Activated naive CD4-positive, alpha-beta T cell treated with anti-CD3 and anti-CD28 coated beads, Interleukin-2, amount 50 U/mL, for 24 hours (primary cell): ENCODE measurements around the gene PCDHGB7.
A peak's percentile ranks its signal among the peaks of the same experiment; 100 is the strongest.
"Not testable (repeated sequence)": the region's sequence is repeated elsewhere in the genome, so short reads cannot be mapped to it uniquely, and the experiment has no call there.

Source experiments
- H3K27ac Mint-ChIP-seq: one replicate; pipeline ENCODE4 v1.8.0; 2021; ENCODE audit warnings: mild to moderate bottlenecking, mixed read lengths
- H3K27me3 Mint-ChIP-seq: one replicate; pipeline ENCODE4 v1.8.0; 2021; ENCODE audit warnings: mixed read lengths
- H3K36me3 Mint-ChIP-seq: one replicate; pipeline ENCODE4 v1.8.0; 2021; ENCODE audit warnings: mixed read lengths
- H3K4me1 Mint-ChIP-seq: one replicate; pipeline ENCODE4 v1.8.0; 2021; ENCODE audit warnings: mixed read lengths
- H3K4me3 Mint-ChIP-seq: one replicate; pipeline ENCODE4 v1.8.0; 2021; ENCODE audit warnings: mild to moderate bottlenecking, mixed read lengths
- H3K9me3 Mint-ChIP-seq: one replicate; pipeline ENCODE4 v1.8.0; 2021; ENCODE audit warnings: mixed read lengths

PCDHGB7 gene

DNA sequence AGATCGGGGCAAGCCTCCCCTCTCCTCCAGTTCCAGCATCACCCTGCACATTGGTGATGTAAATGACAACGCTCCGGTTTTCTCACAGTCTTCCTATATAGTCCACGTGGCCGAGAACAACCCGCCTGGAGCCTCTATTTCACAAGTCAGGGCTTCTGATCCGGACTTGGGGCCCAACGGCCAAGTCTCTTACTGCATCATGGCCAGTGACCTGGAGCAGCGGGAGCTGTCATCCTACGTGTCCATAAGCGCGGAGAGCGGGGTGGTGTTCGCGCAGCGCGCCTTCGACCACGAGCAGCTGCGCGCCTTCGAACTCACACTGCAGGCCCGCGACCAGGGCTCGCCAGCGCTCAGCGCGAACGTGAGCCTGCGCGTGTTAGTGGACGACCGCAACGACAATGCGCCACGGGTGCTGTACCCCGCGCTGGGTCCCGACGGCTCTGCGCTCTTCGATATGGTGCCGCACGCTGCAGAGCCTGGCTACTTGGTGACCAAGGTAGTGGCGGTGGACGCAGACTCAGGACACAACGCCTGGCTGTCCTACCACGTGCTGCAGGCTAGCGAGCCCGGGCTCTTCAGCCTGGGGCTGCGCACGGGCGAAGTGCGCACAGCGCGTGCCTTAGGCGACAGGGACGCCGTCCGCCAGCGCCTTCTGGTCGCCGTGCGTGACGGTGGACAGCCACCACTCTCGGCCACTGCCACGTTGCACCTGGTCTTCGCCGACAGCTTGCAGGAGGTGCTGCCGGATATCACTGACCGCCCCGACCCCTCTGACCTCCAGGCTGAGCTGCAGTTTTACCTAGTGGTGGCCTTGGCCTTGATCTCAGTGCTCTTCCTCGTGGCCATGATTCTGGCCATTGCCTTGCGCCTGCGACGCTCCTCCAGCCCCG, 28.1 kb upstream of the PCDHGB7 start:
- Mint-ChIP-seq H3K27ac (no peak overlapping the region), H3K4me3 (no peak overlapping the region), H3K36me3 (peaks cover 28% of the 10 kb centered on the region), H3K4me1 (peaks cover 3% of the 10 kb centered on the region), H3K27me3 (peaks cover 64% of the 10 kb centered on the region), H3K9me3 (peaks cover 42% of the 10 kb centered on the region)

DNA sequence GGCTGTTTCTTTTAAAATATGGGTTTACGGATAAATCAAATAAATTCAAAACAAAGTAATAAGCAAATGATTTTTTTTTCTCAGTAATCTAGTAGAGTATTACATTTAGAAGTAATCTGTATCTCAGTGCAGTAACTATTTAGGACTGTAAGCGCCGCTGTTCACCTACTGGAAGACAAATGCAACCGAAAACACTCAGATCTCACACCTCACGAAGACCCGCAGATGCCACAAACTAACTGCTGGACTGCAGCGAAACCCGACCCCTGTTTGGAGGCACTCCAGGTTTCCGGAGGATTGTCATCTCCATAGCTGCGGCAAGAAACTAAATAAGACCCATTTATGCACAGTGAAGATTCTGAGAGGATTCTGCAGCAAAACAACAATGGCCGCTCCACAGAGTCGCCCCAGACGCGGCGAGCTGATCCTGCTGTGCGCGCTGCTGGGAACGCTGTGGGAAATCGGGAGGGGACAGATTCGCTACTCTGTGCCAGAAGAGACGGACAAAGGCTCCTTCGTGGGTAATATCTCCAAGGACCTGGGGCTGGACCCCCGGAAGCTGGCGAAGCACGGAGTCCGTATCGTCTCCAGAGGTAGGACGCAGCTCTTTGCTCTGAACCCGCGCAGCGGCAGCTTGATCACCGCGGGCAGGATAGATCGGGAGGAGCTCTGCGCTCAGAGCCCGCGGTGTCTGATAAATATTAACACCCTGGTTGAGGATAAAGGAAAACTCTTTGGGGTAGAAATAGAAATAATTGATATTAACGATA, 24.9 kb upstream of the PCDHGB7 start, which contains the start of gene PCDHGA8:
PCDHGA8 (plus strand) TSS at position 205 of the 770 bp plus-strand sequence; CDS start at position 386, 181 bp downstream.
- H3K36me3 Mint-ChIP-seq = peaks cover 22% of the 10 kb centered on the region
- no peak within 1 kb of the TSS for H3K4me3 Mint-ChIP-seq
- H3K9me3 Mint-ChIP-seq = peaks cover 24% of the 10 kb centered on the region
- peaks cover 3% of the 10 kb centered on the region for H3K4me1 Mint-ChIP-seq
- no peak within 1 kb of the TSS for H3K27ac Mint-ChIP-seq
- H3K27me3 Mint-ChIP-seq = peaks cover 55% of the 10 kb centered on the region

DNA sequence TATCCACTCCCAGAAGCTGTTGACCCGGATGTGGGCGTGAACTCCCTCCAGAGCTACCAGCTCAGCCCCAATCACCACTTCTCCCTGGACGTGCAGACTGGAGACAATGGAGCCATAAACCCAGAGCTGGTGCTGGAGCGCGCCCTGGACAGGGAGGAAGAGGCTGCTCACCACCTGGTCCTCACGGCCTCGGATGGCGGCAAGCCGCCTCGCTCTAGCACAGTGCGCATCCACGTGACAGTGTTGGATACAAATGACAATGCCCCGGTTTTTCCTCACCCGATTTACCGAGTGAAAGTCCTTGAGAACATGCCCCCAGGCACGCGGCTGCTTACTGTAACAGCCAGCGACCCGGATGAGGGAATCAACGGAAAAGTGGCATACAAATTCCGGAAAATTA, 24.2 kb upstream of the PCDHGB7 start:
- no peak overlapping the region for H3K4me3 Mint-ChIP-seq
- H3K27ac Mint-ChIP-seq = no peak overlapping the region
- peaks cover 3% of the 10 kb centered on the region for H3K4me1 Mint-ChIP-seq
- H3K27me3 Mint-ChIP-seq = peaks cover 54% of the 10 kb centered on the region
- peaks cover 22% of the 10 kb centered on the region for H3K36me3 Mint-ChIP-seq
- H3K9me3 Mint-ChIP-seq = peaks cover 24% of the 10 kb centered on the region

DNA sequence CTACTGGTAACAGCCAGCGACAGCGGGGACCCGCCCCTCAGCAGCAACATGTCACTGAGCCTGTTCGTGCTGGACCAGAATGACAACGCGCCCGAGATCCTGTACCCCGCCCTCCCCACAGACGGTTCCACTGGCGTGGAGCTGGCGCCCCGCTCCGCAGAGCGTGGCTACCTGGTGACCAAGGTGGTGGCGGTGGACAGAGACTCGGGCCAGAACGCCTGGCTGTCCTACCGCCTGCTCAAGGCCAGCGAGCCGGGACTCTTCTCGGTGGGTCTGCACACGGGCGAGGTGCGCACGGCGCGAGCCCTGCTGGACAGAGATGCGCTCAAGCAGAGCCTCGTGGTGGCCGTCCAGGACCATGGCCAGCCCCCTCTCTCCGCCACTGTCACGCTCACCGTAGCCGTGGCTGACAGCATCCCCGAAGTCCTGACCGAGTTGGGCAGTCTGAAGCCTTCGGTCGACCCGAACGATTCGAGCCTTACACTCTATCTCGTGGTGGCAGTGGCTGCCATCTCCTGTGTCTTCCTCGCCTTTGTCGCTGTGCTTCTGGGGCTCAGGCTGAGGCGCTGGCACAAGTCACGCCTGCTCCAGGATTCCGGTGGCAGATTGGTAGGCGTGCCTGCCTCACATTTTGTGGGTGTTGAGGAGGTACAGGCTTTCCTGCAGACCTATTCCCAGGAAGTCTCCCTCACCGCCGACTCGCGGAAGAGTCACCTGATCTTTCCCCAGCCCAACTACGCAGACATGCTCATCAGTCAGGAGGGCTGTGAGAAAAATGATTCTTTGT, 22.9 kb upstream of the PCDHGB7 start:
- H3K27ac Mint-ChIP-seq, H3K4me3 Mint-ChIP-seq, H3K4me1 Mint-ChIP-seq: not testable (repeated sequence)
- peaks cover 15% of the 10 kb centered on the region for H3K9me3 Mint-ChIP-seq
- H3K36me3 Mint-ChIP-seq = peaks cover 19% of the 10 kb centered on the region
- H3K27me3 Mint-ChIP-seq = peaks cover 53% of the 10 kb centered on the region

DNA sequence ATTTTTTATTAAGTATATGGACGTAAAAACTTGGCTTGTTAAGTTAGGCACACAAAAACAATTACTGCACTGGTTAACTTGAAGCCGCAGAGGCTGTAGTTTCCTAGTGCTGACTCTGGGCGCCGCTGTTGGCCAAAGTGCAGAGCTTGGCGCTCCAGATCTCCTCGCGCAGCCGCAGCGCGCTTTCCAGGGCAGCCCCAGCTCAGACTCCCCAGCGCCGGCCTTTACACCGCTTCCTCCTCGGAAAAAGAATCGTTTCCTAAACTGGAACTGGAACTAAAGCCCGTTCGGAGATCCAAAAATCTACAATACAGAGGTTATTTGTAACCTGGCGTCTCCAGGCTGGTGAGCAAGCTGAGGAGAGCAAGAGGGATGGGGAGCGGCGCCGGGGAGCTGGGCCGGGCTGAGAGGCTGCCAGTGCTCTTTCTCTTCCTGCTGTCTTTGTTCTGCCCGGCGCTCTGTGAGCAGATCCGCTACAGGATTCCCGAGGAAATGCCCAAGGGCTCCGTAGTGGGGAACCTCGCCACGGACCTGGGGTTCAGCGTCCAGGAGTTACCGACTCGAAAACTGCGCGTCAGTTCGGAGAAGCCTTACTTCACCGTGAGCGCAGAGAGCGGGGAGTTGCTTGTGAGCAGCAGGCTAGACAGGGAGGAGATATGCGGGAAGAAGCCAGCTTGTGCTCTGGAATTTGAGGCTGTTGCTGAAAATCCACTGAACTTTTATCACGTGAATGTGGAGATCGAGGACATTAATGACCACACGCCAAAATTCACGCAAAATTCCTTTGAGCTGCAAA, 19.5 kb upstream of the PCDHGB7 start, which contains the start of gene PCDHGB5:
PCDHGB5 (plus strand) TSS at position 192 of the 796 bp plus-strand sequence; CDS start at position 373, 181 bp downstream.
- H3K4me1 Mint-ChIP-seq, H3K27ac Mint-ChIP-seq: not testable (repeated sequence)
- peaks cover 19% of the 10 kb centered on the region for H3K36me3 Mint-ChIP-seq
- H3K4me3 Mint-ChIP-seq = peak within 1 kb of the TSS; percentile 44
- H3K9me3 Mint-ChIP-seq = peaks cover 12% of the 10 kb centered on the region
- H3K27me3 Mint-ChIP-seq = peaks cover 49% of the 10 kb centered on the region

DNA sequence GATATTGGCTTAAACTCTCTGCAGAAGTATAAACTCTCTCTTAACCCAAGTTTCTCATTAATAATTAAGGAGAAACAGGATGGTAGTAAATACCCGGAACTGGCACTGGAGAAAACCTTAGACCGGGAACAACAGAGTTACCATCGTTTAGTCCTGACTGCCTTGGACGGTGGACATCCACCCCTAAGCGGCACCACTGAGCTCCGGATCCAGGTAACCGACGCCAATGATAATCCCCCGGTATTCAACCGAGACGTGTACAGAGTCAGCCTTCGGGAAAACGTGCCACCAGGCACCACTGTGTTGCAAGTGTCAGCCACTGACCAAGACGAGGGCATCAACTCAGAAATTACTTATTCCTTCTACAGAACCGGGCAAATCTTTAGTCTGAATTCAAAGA, 18.9 kb upstream of the PCDHGB7 start:
- Mint-ChIP-seq H3K4me1 (no peaks in the 10 kb centered on the region), H3K36me3 (peaks cover 17% of the 10 kb centered on the region), H3K27me3 (peaks cover 52% of the 10 kb centered on the region), H3K4me3 (no peak overlapping the region), H3K27ac (no peak overlapping the region), H3K9me3 (peaks cover 15% of the 10 kb centered on the region)

DNA sequence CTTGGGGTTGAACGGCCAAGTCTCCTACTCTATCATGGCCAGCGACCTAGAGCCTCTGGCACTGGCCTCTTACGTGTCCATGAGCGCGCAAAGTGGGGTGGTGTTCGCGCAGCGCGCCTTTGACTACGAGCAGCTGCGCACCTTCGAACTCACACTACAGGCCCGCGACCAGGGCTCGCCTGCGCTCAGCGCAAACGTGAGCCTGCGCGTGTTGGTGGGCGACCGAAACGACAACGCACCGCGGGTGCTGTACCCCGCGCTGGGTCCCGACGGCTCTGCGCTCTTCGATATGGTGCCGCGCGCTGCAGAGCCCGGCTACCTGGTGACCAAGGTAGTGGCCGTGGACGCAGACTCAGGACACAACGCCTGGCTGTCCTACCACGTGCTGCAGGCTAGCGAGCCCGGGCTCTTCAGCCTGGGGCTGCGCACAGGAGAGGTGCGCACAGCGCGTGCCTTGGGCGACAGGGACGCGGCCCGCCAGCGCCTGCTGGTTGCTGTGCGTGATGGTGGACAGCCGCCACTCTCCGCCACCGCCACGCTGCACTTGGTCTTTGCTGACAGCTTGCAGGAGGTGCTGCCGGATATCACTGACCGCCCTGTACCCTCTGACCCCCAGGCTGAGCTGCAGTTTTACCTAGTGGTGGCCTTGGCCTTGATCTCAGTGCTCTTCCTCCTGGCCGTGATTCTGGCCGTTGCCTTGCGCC, 17.8 kb upstream of the PCDHGB7 start:
- peaks cover 16% of the 10 kb centered on the region for H3K36me3 Mint-ChIP-seq
- H3K27me3 Mint-ChIP-seq = peaks cover 52% of the 10 kb centered on the region
- H3K9me3 Mint-ChIP-seq = peaks cover 11% of the 10 kb centered on the region
- peak overlapping the region; percentile 57 for H3K4me3 Mint-ChIP-seq
- peak overlapping the region; percentile 86 for H3K27ac Mint-ChIP-seq
- H3K4me1 Mint-ChIP-seq = no peaks in the 10 kb centered on the region

DNA sequence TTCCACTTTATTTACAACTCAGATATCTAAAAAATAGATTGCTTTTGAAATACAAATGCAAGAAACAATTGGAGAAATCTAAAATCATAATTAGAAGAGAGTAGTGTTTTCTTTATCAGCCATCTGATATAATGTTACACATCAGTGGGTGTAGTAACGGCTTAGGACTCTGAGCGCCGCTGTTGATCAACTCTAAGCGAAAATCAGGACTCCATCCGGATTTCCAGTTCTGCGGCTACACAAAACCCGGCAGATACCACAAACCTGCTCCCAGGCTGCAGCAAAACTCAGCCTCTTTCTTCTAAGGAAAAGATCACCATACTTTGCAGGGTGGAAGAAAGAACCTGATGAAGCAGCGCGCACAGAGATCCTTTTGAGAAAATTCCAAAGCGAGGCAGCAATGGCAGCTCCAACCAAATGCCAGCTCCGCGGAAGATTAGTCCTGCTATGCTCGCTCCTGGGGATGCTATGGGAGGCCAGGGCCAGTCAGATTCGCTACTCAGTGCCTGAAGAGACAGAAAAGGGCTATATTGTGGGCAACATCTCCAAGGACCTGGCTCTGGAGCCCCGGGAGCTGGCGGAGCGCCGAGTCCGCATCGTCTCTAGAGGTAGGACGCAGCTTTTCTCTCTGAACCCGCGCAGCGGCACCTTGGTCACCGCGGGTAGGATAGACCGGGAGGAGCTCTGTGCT, 14.8 kb upstream of the PCDHGB7 start, which contains the start of gene PCDHGA9:
PCDHGA9 (plus strand) TSS at position 226 of the 691 bp plus-strand sequence; CDS start at position 401, 175 bp downstream.
- peaks cover 56% of the 10 kb centered on the region for H3K27me3 Mint-ChIP-seq
- H3K27ac Mint-ChIP-seq = no peak within 1 kb of the TSS

DNA sequence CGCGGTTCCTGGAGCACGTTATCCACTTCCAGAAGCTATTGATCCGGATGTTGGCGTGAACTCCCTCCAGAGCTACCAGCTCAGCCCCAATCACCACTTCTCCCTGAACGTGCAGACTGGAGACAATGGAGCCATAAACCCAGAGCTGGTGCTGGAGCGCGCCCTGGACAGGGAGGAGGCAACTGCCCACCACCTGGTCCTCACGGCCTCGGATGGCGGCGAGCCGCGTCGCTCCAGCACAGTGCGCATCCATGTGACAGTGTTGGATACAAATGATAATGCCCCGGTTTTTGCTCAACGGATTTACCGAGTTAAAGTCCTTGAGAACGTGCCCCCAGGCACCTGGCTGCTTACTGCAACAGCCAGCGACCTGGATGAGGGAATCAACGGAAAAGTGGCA, 14.1 kb upstream of the PCDHGB7 start:
- Mint-ChIP-seq H3K36me3 (peaks cover 19% of the 10 kb centered on the region), H3K4me1 (no peaks in the 10 kb centered on the region), H3K4me3 (no peak overlapping the region), H3K27me3 (peaks cover 59% of the 10 kb centered on the region), H3K9me3 (peaks cover 16% of the 10 kb centered on the region), H3K27ac (no peak overlapping the region)

More for the DNA sequence above, 14.8 kb upstream of the PCDHGB7 start, which contains the start of gene PCDHGA9:
- Mint-ChIP-seq H3K36me3 (peaks cover 16% of the 10 kb centered on the region), H3K9me3 (peaks cover 11% of the 10 kb centered on the region), H3K4me3 (peak within 1 kb of the TSS; percentile 70), H3K4me1 (no peaks in the 10 kb centered on the region)

DNA sequence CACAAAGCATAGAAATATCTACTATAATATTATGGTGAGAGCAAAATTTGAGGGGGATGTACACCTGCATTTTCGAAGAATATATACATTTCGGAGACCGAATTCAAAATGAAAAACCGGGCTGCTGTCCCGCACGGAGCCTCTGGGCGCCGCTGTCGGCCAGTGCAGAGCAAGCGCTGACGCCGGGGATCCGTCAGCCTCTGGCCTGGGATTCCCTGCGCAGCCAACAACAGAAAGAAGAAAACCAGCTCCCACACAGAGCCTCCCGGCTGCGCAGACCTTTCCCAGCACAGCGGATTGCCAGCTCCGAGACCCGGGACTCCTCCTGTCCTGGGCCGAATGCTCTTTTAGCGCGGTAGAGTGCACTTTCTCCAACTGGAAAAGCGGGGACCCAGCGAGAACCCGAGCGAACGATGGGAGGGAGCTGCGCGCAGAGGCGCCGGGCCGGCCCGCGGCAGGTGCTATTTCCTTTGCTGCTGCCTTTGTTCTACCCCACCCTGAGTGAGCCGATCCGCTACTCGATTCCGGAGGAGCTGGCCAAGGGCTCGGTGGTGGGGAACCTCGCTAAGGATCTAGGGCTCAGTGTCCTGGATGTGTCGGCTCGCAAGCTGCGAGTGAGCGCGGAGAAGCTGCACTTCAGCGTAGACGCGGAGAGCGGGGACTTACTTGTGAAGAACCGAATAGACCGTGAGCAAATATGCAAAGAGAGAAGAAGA, 9.5 kb upstream of the PCDHGB7 start, which contains the start of gene PCDHGB6:
PCDHGB6 (plus strand) TSS at position 232 of the 716 bp plus-strand sequence; CDS start at position 414, 182 bp downstream.
- H3K27me3 Mint-ChIP-seq = peaks cover 59% of the 10 kb centered on the region
- H3K36me3 Mint-ChIP-seq = peaks cover 20% of the 10 kb centered on the region
- peaks cover 21% of the 10 kb centered on the region for H3K9me3 Mint-ChIP-seq
- not testable (repeated sequence) for H3K4me1 Mint-ChIP-seq, H3K27ac Mint-ChIP-seq
- peak within 1 kb of the TSS; percentile 74 for H3K4me3 Mint-ChIP-seq

DNA sequence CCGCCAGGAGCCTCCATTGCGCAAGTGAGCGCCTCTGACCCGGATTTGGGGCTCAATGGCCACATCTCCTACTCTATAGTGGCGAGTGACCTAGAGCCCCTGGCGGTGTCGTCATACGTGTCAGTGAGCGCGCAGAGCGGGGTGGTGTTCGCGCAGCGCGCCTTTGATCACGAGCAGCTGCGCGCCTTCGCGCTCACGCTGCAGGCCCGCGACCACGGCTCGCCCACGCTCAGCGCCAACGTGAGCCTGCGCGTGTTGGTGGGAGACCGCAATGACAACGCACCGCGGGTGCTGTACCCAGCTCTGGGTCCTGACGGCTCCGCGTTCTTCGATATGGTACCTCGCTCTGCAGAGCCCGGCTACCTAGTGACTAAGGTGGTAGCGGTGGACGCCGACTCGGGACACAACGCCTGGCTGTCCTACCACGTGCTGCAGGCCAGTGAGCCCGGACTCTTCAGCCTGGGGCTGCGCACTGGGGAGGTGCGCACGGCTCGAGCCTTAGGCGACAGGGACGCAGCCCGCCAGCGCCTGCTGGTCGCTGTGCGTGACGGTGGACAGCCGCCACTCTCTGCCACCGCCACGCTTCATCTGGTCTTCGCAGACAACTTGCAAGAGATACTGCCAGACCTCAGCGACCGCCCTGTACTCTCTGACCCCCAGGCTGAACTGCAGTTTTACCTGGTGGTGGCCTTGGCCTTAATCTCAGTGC, 7.7 kb upstream of the PCDHGB7 start:
- Mint-ChIP-seq H3K4me1 (peaks cover 18% of the 10 kb centered on the region), H3K27ac (no peak overlapping the region), H3K4me3 (peak overlapping the region; percentile 52), H3K36me3 (peaks cover 22% of the 10 kb centered on the region), H3K9me3 (peaks cover 17% of the 10 kb centered on the region), H3K27me3 (peaks cover 59% of the 10 kb centered on the region)

DNA sequence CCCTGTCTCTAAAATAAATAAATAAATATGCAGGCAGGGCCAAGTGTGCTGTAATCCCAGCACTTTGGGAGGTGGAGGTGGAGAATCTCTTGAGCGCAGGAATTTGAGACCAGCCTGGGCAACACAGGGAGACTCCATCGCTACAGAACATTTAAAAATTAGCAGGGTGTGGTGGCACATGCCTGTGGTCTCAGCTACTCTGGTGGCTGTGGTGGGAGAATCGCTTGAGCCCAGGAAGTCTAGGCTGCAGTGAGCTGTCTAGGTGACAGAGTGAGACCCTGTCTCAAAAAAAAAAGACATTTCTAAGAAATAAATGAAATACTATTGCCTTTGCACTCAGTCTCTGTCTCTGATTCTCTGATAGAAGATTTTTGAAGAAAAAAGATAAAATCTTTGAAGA, 5.9 kb upstream of the PCDHGB7 start:
- H3K9me3 Mint-ChIP-seq = peaks cover 17% of the 10 kb centered on the region
- no peak overlapping the region for H3K4me3 Mint-ChIP-seq
- peaks cover 18% of the 10 kb centered on the region for H3K4me1 Mint-ChIP-seq
- no peak overlapping the region for H3K27ac Mint-ChIP-seq
- H3K27me3 Mint-ChIP-seq = peaks cover 56% of the 10 kb centered on the region
- peaks cover 22% of the 10 kb centered on the region for H3K36me3 Mint-ChIP-seq
